GM20000 (cell line): Measurements from ENCODE around the gene JPH4.

ENCODE experiments used
- DNase-seq: peaks from one replicate; pipeline ENCODE4 v3.0.0; 2012; ENCODE audit warnings: low spot score
- CTCF ChIP-seq: IDR thresholded peaks from 2 replicates; pipeline ENCODE4 v1.5.1; 2012; ENCODE audit warnings: mild to moderate bottlenecking, control low read depth; ENCODE audit errors: extremely low read depth, missing control alignments

Gene JPH4

GRCh38 chr14:23563473-23564180, 15.0 kb downstream of the JPH4 start:
- TF ChIP-seq CTCF = no peak
- no peak for DNase-seq

GRCh38 chr14:23562822-23563472, 15.6 kb downstream of the JPH4 start:
- TF ChIP-seq CTCF = peak; percentile 88
- DNase-seq = peak; percentile 56

GRCh38 chr14:23561873-23562821, 16.4 kb downstream of the JPH4 start:
- no peak for TF ChIP-seq CTCF
- no peak for DNase-seq

- DNase-seq = no peak
These were observed 17.3 kb downstream of the JPH4 start for GRCh38 chr14:23561259-23561658.

GRCh38 chr14:23559926-23560520, 18.6 kb downstream of the JPH4 start:
- no peak for DNase-seq
- no peak for TF ChIP-seq CTCF

More at GRCh38 chr14:23561259-23561658, 17.3 kb downstream of the JPH4 start:
- no peak for TF ChIP-seq CTCF

GRCh38 chr14:23559010-23559925, 19.3 kb downstream of the JPH4 start:
- TF ChIP-seq CTCF = peak; percentile 91

More at GRCh38 chr14:23559010-23559925, 19.3 kb downstream of the JPH4 start:
- peak; percentile 60 for DNase-seq
